ENCODE results near the gene TXNDC15.
"Not testable (repeated sequence)": the region's sequence is repeated elsewhere in the genome, so short reads cannot be mapped to it uniquely, and the experiment has no call there.

Gene TXNDC15, protein sequence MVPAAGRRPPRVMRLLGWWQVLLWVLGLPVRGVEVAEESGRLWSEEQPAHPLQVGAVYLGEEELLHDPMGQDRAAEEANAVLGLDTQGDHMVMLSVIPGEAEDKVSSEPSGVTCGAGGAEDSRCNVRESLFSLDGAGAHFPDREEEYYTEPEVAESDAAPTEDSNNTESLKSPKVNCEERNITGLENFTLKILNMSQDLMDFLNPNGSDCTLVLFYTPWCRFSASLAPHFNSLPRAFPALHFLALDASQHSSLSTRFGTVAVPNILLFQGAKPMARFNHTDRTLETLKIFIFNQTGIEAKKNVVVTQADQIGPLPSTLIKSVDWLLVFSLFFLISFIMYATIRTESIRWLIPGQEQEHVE

GRCh38 chr5:134873987-134874830, at the start of gene TXNDC15:
TSS of gene TXNDC15 (plus strand) at chr5:134874371. CDS start at chr5:134874428, 57 bp downstream.
- peak within 1 kb of the TSS; percentile 92 to 96 for H3K4me3 ChIP-seq (ENCODE audit: low read length in 2 of 2)
- no peaks in the 10 kb centered on the region for H3K9me3 ChIP-seq (ENCODE audit: control insufficient read depth in 2 of 2, low read length in 2 of 2)
- peak within 1 kb of the TSS; percentile 90 to 93 for H3K27ac ChIP-seq (ENCODE audit: low read depth in 2 of 2, low read length in 2 of 2)
- no peaks in the 10 kb centered on the region for H3K27me3 ChIP-seq (ENCODE audit: control insufficient read depth in 2 of 2, insufficient read depth in 2 of 2, low read length in 2 of 2)
- peak within 1 kb of the TSS; percentile 87 to 94 for H3K9ac ChIP-seq (ENCODE audit: low read depth in 1 of 2, low read length in 2 of 2)
- H3K4me1 ChIP-seq (ENCODE audit: control insufficient read depth in 2 of 2, insufficient read depth in 2 of 2, low read length in 2 of 2): peaks cover 0 to 13% of the 10 kb centered on the region in 2 donors
- H3K36me3 ChIP-seq (ENCODE audit: control insufficient read depth in 2 of 2, insufficient read depth in 2 of 2, low read length in 2 of 2): no peaks in the 10 kb centered on the region

DNA sequence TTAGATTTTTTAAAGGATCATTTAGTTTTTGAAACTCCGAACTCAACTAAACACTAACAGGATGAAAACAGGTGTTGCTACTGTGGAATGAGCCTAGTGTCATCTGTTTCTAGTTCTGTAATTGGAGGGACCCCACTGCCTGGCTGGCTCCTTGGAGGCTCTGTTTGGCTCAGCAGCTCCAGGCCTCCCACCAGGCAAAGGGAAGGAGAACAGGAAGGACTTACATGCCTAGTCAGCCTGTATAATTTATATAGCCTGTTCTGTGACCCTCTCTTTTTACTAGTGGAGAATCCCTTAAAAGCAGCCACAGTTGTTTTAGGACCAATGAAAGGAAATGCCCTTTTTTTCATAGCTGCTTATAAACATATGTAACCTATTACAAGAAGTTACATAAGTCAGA, 49.5 kb upstream of the TXNDC15 start:
- no peak overlapping the region for H3K4me3 ChIP-seq (ENCODE audit: low read length in 2 of 2)
- H3K9me3 ChIP-seq (ENCODE audit: control insufficient read depth in 2 of 2, low read length in 2 of 2): no peaks in the 10 kb centered on the region
- no peaks in the 10 kb centered on the region for H3K4me1 ChIP-seq (ENCODE audit: control insufficient read depth in 2 of 2, insufficient read depth in 2 of 2, low read length in 2 of 2)
- H3K27ac ChIP-seq (ENCODE audit: low read depth in 2 of 2, low read length in 2 of 2): no peak overlapping the region
- no peaks in the 10 kb centered on the region for H3K27me3 ChIP-seq (ENCODE audit: control insufficient read depth in 2 of 2, insufficient read depth in 2 of 2, low read length in 2 of 2)
- H3K9ac ChIP-seq (ENCODE audit: low read depth in 1 of 2, low read length in 2 of 2): no peak overlapping the region
- H3K36me3 ChIP-seq (ENCODE audit: control insufficient read depth in 2 of 2, insufficient read depth in 2 of 2, low read length in 2 of 2): peaks cover 35 to 48% of the 10 kb centered on the region in 2 donors

GRCh38 chr5:134825212-134825611, 49.0 kb upstream of the TXNDC15 start:
- H3K9me3 ChIP-seq (ENCODE audit: control insufficient read depth in 2 of 2, low read length in 2 of 2): no peaks in the 10 kb centered on the region
- peaks cover 32 to 46% of the 10 kb centered on the region in 2 donors for H3K36me3 ChIP-seq (ENCODE audit: control insufficient read depth in 2 of 2, insufficient read depth in 2 of 2, low read length in 2 of 2)
- no peak overlapping the region for H3K27ac ChIP-seq (ENCODE audit: low read depth in 2 of 2, low read length in 2 of 2)
- no peaks in the 10 kb centered on the region for H3K27me3 ChIP-seq (ENCODE audit: control insufficient read depth in 2 of 2, insufficient read depth in 2 of 2, low read length in 2 of 2)
- no peak overlapping the region for H3K9ac ChIP-seq (ENCODE audit: low read depth in 1 of 2, low read length in 2 of 2)
- no peaks in the 10 kb centered on the region for H3K4me1 ChIP-seq (ENCODE audit: control insufficient read depth in 2 of 2, insufficient read depth in 2 of 2, low read length in 2 of 2)
- H3K4me3 ChIP-seq (ENCODE audit: low read length in 2 of 2): no peak overlapping the region

DNA sequence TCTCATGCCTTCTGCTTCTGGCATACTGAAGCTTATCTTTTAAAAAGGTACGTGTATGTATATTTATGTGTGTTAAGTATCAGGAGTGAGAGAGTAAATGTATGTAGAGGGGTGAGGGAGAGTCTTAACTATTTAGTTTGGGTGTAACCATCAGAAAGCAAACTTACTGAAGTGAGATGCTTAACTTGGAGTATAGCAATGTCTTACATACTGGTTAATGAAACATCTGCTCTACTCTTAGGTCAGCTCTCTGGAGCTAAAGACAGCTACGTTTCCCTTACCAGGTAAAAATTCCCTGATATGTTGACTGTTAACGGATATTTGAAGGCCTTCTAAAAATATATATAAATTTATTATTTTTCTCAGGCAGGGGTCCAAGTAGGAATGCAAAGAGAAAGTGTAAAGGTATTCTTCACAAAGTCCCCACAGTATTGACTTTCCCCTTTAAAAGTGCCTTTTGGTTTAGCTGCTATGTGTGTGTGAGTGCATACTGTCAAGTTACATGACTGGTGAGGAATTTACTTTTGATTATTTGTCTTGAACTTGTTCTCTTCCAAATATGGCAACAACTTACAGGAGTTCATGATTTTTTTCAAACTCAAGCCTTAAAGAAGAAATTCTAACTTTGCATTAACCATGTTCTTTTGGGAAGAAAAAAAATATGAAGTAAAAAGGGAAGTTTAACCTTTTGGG, 40.7 kb upstream of the TXNDC15 start:
- Histone ChIP-seq H3K36me3 (ENCODE audit: control insufficient read depth in 2 of 2, insufficient read depth in 2 of 2, low read length in 2 of 2) (peaks cover 8 to 11% of the 10 kb centered on the region in 2 donors), H3K9ac (ENCODE audit: low read depth in 1 of 2, low read length in 2 of 2) (no peak overlapping the region), H3K27me3 (ENCODE audit: control insufficient read depth in 2 of 2, insufficient read depth in 2 of 2, low read length in 2 of 2) (no peaks in the 10 kb centered on the region), H3K4me1 (ENCODE audit: control insufficient read depth in 2 of 2, insufficient read depth in 2 of 2, low read length in 2 of 2) (no peaks in the 10 kb centered on the region), H3K27ac (ENCODE audit: low read depth in 2 of 2, low read length in 2 of 2) (no peak overlapping the region), H3K9me3 (ENCODE audit: control insufficient read depth in 2 of 2, low read length in 2 of 2) (no peaks in the 10 kb centered on the region), H3K4me3 (ENCODE audit: low read length in 2 of 2) (no peak overlapping the region)

- H3K9me3 ChIP-seq (ENCODE audit: control insufficient read depth in 2 of 2, low read length in 2 of 2): no peaks in the 10 kb centered on the region
- peaks cover 2 to 4% of the 10 kb centered on the region in 2 donors for H3K36me3 ChIP-seq (ENCODE audit: control insufficient read depth in 2 of 2, insufficient read depth in 2 of 2, low read length in 2 of 2)
These were observed 38.5 kb upstream of the TXNDC15 start for GRCh38 chr5:134835623-134836022.

DNA sequence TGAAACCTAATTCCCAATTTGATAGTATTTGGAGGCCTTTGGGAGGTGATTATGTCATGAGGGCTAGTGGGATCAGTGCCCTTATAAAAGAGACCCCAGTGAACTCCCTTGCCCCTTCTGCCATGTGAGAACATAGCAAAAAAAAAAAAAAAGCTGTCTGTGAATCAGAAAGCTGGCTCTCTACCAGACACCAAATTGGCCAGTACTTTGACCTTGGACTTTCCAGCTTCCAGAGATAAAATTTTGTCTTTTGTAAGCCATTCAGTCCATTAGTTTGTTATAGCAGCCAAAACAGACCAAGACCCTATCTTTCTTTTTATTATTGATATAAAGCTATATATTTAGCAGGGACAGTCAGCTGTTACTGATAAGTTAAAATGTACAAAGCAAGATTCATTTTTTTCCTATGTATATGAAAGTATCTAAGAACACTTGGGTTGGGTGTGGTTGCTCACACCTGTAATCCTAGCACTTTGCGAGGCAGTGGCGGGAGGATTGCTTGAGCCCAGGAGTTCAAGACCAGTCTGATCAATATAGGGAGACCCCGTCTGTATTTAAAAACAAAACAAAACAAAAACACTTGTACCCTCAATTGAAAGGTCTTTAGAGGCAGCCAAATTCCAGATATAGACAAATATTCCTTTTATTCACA, 36.5 kb upstream of the TXNDC15 start:
- H3K4me3 ChIP-seq (ENCODE audit: low read length in 2 of 2): no peak overlapping the region
- no peaks in the 10 kb centered on the region for H3K27me3 ChIP-seq (ENCODE audit: control insufficient read depth in 2 of 2, insufficient read depth in 2 of 2, low read length in 2 of 2)
- no peak overlapping the region for H3K9ac ChIP-seq (ENCODE audit: low read depth in 1 of 2, low read length in 2 of 2)
- H3K27ac ChIP-seq (ENCODE audit: low read depth in 2 of 2, low read length in 2 of 2): no peak overlapping the region
- no peaks in the 10 kb centered on the region for H3K4me1 ChIP-seq (ENCODE audit: control insufficient read depth in 2 of 2, insufficient read depth in 2 of 2, low read length in 2 of 2)
- peaks cover 2 to 4% of the 10 kb centered on the region in 2 donors for H3K36me3 ChIP-seq (ENCODE audit: control insufficient read depth in 2 of 2, insufficient read depth in 2 of 2, low read length in 2 of 2)
- no peaks in the 10 kb centered on the region for H3K9me3 ChIP-seq (ENCODE audit: control insufficient read depth in 2 of 2, low read length in 2 of 2)

More at GRCh38 chr5:134835623-134836022, 38.5 kb upstream of the TXNDC15 start:
- no peaks in the 10 kb centered on the region for H3K4me1 ChIP-seq (ENCODE audit: control insufficient read depth in 2 of 2, insufficient read depth in 2 of 2, low read length in 2 of 2)
- H3K27me3 ChIP-seq (ENCODE audit: control insufficient read depth in 2 of 2, insufficient read depth in 2 of 2, low read length in 2 of 2): no peaks in the 10 kb centered on the region
- H3K27ac ChIP-seq (ENCODE audit: low read depth in 2 of 2, low read length in 2 of 2): no peak overlapping the region
- no peak overlapping the region for H3K4me3 ChIP-seq (ENCODE audit: low read length in 2 of 2)
- H3K9ac ChIP-seq (ENCODE audit: low read depth in 1 of 2, low read length in 2 of 2): no peak overlapping the region

- not testable (repeated sequence) for H3K36me3 ChIP-seq (ENCODE audit: control insufficient read depth in 2 of 2, insufficient read depth in 2 of 2, low read length in 2 of 2); H3K27me3 ChIP-seq (ENCODE audit: control insufficient read depth in 2 of 2, insufficient read depth in 2 of 2, low read length in 2 of 2); H3K9me3 ChIP-seq (ENCODE audit: control insufficient read depth in 2 of 2, low read length in 2 of 2); H3K27ac ChIP-seq (ENCODE audit: low read depth in 2 of 2, low read length in 2 of 2); H3K4me1 ChIP-seq (ENCODE audit: control insufficient read depth in 2 of 2, insufficient read depth in 2 of 2, low read length in 2 of 2); H3K4me3 ChIP-seq (ENCODE audit: low read length in 2 of 2); H3K9ac ChIP-seq (ENCODE audit: low read depth in 1 of 2, low read length in 2 of 2)
These were observed 35.8 kb upstream of the TXNDC15 start for GRCh38 chr5:134838361-134838760.

DNA sequence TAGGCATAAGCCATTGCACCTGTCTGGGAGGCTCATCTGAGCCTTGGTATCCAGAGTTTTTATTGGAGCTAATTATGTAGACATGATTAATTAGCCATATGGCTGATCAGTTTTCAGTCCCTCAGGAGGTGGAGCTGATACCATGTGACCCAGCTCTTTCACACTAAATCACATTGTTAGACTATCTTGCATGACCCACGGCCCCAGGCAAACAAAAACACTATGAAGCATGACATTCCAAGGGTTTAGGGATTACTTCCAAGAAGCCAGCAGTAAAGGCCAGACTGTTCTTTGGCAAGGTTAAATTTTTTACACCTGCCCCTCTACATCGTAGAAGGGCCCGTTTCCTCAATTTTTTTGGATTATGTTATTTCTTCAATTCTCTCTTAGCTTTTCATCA, 33.4 kb upstream of the TXNDC15 start:
- Histone ChIP-seq H3K27ac (ENCODE audit: low read depth in 2 of 2, low read length in 2 of 2) (no peak overlapping the region), H3K4me1 (ENCODE audit: control insufficient read depth in 2 of 2, insufficient read depth in 2 of 2, low read length in 2 of 2) (peaks cover 6 to 10% of the 10 kb centered on the region in 2 donors), H3K9ac (ENCODE audit: low read depth in 1 of 2, low read length in 2 of 2) (no peak overlapping the region), H3K36me3 (ENCODE audit: control insufficient read depth in 2 of 2, insufficient read depth in 2 of 2, low read length in 2 of 2) (peaks cover 0 to 4% of the 10 kb centered on the region in 2 donors), H3K27me3 (ENCODE audit: control insufficient read depth in 2 of 2, insufficient read depth in 2 of 2, low read length in 2 of 2) (no peaks in the 10 kb centered on the region), H3K9me3 (ENCODE audit: control insufficient read depth in 2 of 2, low read length in 2 of 2) (no peaks in the 10 kb centered on the region), H3K4me3 (ENCODE audit: low read length in 2 of 2) (no peak overlapping the region)

DNA sequence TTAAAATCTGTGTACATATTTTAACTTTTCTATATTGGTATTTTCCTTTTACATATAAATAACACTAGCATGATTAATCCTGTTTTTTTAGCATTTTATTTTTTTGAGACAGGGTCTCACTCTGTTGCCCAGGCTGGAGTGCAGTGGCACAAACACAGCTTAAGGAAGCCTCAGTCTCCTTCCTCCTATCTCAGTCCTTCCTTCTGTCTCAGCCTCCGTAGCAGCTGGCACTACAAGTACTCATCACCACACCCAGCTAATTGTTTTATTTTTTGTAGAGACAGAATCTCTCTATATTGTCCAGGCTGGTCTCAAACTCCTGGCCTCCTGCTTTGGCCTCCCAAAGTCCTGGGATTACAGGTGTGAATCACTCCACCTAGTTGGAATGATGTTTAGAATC, 29.9 kb upstream of the TXNDC15 start:
- Histone ChIP-seq H3K4me1 (ENCODE audit: control insufficient read depth in 2 of 2, insufficient read depth in 2 of 2, low read length in 2 of 2) (peaks cover 15 to 21% of the 10 kb centered on the region in 2 donors), H3K27me3 (ENCODE audit: control insufficient read depth in 2 of 2, insufficient read depth in 2 of 2, low read length in 2 of 2) (no peaks in the 10 kb centered on the region), H3K27ac (ENCODE audit: low read depth in 2 of 2, low read length in 2 of 2) (no peak overlapping the region), H3K9ac (ENCODE audit: low read depth in 1 of 2, low read length in 2 of 2) (no peak overlapping the region), H3K4me3 (ENCODE audit: low read length in 2 of 2) (no peak overlapping the region), H3K9me3 (ENCODE audit: control insufficient read depth in 2 of 2, low read length in 2 of 2) (no peaks in the 10 kb centered on the region), H3K36me3 (ENCODE audit: control insufficient read depth in 2 of 2, insufficient read depth in 2 of 2, low read length in 2 of 2) (peaks cover 0 to 4% of the 10 kb centered on the region in 2 donors)

All from mucosa of rectum (tissue), 2 donors.